NCI-H2196 treated with DMSO at 0.1 percent for 48 hours (cell line): Measurements from ENCODE around the gene PLEKHA3.

Experiments used
- DNase-seq: peaks from one replicate; lab custom pipeline; 2025; ENCODE audit not compliant: unreplicated experiment; lab: John Stamatoyannopoulos, UW

Gene PLEKHA3

DNA sequence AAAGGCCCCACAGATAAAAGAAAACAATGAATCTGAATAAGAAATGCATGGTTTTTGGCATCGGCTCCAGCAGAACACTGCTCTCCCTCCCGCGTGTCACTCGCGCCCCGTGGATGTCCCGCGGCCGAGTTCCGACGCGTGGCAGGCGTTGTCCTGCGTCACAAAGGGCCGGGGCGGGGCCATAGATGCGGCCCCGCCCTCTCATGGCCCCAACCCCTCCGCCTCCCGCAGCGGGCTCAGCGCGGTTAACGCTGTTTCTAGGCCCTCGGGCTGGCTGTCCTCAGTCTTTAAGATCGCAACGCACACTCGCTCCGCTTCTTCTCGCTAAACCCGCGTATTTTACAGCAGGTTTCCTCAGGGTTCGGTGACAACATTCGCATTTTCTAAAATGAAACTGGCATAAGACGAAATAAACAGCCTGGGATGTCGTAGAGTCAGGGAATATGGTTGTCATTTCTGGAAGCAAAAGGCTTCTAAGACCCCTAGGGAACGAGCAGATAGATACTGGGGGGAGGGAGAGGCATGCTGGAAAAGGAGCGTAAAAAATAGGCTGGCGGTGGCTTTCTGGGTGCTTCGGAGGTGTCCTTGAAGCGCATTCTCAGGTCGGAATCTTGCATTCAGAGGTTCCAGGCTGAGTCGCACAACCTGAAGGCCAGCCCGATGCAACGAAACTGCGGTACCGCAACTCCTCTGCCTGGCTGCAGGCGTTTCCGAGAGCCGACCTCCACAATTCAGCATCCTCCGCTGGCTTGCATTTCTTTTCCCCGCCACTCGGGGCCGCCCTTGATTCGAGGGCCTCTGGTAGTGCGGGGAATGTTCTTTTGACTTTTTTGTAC lies 1.6 kb upstream of the PLEKHA3 start, which contains the start of gene FKBP7:
Gene FKBP7 (minus strand): TSS at position 162 of the 836 bp plus-strand sequence. CDS start 101 bp downstream, at position 61.
- peak; percentile 71 for DNase-seq

DNA sequence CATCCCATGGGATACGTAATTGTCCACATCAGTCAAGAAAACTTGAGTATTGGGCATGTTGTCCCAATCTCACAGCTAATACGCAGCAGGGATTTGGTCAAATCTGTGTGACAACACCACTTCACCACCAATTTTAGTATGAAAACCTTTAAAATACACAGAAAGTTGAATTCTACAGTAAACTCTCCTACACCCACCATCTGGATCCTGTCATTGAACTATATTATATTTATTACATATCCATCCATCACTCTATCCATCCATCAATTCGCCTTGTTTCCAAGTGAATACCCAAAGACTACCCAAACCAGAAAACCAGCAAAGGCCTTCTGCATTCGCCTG lies 1.0 kb upstream of the PLEKHA3 start:
- no peak for DNase-seq

DNA sequence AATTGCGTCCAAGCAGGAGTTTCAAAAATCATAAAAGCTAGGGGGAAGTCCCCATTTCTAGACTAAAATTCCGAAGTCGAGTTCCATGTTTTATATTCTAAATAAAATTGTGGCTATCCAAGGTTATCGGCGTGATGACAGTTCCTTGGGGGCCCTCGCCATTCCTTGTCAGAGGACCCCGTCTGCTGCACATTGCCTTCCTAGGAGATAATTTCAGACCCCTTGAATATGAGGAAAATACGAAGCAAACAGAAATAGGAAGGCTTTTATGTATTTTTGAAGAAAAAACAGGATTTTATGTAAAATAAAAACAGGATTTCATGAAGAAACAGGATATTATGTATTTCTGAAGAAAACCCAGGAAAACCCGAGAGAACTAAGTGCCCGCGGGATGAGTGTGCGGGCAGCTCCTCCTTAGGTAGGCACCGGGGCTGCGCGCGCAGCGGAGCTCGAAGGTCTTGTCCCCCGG lies 465 bp upstream of the PLEKHA3 start:
- DNase-seq: no peak

DNA sequence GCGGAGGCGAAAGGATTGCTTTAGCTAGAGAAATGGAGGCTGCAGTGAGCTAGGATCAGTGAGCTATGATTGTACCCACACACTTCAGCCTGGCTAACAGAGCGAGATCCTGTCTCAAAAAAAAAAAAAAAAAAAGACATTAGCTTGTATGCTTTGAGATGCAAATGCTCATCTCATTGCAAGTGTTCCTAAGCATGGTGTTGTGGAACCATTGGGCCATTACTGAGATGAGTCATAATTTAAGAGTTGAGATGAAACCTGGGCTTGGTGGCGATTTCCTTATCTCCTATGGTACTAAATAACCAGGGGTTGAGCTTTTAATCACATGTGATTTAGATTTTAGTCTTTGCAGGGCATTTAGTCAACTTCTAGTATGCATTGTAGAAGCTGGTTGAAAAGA lies 2.2 kb downstream of the PLEKHA3 start:
- DNase-seq: no peak

DNA sequence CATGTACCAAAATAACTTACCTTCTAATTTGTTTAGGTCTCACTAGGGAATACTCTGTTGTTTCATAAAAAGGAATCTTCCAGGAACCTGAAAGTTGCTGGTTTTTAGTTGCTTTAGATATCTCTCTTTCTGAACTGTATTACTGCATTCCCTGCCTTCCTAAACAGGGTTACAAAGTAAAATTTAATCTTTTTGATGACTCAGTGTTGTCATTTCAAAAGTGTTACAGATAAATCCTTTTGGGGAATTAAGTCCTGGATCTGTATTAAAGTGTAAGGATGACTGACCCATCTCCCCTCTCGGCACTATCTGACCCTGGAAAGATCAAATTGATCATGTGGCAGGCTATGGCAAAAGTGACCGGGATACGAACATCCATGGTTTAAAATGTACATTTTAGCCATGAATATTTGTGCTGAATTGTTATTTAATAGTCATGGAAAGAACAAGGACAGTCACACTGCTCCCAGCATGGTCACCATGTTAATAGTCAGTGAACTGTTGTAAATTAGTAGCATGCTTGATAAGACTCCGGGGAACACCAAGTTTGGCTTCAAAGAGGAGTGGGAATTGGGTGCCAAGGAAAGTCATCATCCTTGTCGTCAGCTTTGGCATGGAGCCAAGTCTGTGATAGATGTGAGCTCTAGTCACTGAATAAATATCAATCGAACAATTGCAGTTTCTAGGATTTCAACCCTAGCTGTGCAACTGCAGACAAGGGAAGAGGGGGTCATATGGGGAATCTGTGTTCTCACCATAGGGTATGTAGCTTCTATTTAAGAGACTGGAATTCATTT lies 4.2 kb downstream of the PLEKHA3 start:
- peak; percentile 29 for DNase-seq

DNA sequence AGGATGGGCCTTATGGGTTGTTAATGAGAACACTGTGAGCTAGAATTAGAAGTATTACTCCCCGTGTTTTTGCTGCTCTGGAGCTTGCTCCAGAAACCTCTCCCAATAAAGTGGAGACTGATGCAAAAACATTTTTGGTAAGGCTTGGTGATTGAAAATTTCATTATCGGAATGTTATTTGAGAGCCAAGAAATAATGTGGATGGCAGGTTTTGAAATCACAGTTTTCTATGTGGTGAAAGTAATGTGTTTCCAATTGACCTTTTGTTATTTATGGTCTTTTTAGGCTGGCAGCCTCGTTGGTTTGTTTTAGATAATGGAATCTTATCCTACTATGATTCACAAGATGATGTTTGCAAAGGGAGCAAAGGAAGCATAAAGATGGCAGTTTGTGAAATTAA lies 5.1 kb downstream of the PLEKHA3 start:
- DNase-seq: no peak

DNA sequence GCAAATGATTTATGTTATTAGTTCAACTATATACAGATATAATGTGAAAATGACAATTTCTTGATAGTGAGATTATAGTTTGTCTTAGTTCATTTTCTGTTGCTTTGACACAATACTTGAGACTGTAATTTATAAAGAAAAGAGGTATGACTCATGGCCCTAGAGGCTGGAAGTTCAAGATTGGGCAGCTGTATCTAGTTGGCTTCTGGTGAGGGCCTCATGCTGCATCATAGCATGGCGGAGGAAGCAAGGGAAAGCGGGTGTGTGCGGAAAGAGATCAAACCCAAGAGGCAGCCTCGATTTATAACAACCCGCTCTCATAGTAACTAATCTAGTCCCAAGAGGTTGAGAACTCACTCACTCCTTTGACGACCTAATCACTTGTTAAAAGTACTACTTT lies 11.4 kb downstream of the PLEKHA3 start:
- DNase-seq: no peak

DNA sequence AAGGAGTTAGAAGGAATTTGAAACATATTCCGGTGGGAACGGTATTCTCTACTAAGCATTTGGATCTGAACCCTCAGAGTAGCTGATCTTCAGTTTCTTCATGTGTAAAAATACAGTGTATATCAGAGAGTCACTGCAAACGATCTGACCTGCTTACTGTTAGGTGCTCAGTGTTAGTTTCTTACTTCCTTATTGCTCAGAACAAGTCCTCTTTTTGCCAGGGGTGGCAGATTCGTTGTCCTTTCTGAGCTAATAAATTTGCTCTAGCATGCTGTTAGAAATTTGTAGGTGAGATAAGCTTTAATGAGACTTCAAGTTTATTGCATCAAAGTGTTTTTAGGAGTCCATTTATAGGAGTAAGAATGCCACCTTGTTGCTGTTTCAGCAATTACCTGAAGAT lies 15.8 kb downstream of the PLEKHA3 start:
- DNase-seq: no peak

DNA sequence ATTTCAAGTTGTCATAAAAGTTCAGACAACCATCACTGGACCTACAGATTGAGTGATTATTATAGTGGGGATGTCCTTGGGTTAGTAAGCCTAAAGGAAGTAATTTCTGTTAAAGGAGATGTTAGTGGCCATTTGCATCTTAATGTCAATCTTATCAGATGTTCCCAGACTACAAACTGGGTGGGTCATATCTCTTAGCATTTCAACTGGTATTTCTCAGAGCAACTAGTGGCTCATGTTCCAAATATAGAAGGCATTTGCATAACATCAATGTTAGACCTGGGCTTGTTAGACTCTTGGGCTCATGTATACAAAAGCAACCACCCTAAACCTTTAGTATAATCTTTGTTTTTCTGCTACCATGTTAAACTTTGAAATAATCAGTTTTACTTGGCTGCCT lies 17.9 kb downstream of the PLEKHA3 start:
- DNase-seq: no peak

DNA sequence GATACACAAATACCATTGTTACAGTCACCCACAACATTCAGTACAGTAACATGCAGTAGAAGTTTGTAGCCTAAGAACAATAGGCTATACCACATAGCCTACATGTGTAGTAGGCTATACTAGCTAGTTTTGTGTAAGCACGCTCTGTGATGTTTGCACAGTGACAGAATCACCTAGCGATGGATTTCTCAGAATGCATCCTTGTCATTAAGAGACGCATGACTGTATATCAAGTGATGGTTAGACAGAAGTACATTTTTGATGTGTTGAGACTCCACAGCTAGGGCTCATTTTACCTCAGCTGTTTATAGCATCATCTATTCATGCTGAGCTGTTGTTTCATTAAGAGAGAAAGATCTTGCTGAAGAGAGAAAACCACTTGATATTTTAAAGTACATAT lies 19.4 kb downstream of the PLEKHA3 start:
- no peak for DNase-seq

DNA sequence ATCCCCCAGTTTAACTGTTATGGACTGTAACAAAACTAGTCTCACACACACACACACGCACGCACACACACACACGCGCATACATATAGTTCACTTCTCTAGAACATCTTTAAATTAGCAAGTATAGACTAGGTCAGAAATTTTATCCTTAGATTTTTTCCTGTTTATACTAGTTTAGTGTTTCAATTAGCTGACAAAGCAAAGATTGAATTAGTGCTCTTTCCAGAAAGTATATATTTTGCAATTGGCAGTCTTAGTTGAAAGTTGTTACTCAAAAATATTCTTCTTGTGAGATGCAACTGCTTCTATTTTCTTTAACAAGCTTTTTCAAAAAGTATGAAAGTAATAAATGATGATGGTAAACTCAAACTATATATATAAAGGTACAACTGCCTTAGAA lies 22.5 kb downstream of the PLEKHA3 start:
- DNase-seq: no peak

DNA sequence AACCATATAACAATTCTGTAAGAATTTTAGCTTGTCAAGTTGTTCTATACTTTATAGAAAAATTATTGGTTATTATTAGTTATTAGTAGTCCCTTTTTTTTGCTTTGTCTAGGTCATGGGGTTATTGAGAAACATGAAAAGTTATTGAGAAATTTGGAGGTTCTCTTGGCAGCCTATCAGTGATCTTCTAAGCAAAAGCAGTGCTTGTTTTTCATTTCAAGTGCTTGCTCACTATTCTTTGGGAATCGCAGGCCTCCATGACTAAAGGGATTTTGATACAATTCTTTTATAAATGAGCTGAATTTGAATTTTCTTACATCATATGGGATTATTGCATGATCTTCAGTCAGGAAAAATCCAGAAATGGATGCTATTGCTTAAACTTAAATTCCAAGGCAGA lies 25.8 kb downstream of the PLEKHA3 start:
- no peak for DNase-seq

DNA sequence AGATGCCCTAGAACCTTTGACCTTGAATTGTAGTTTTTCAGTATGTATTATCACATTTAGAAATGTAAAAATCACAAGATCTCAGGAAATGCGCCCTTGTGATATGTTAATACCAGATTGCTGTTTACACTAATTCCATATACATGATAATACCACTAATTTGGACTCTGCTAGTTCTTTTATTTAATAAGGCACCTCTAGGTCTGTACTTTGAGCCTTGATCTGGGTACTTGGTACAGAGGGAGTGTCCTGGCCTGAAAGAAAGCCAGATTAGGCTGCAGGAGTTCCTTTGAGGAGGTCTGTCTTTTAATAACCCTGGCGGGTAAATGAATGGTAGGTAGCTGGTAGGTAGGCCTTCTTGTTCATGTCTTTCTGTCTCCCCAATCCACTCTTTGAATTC lies 26.3 kb downstream of the PLEKHA3 start:
- DNase-seq: no peak

DNA sequence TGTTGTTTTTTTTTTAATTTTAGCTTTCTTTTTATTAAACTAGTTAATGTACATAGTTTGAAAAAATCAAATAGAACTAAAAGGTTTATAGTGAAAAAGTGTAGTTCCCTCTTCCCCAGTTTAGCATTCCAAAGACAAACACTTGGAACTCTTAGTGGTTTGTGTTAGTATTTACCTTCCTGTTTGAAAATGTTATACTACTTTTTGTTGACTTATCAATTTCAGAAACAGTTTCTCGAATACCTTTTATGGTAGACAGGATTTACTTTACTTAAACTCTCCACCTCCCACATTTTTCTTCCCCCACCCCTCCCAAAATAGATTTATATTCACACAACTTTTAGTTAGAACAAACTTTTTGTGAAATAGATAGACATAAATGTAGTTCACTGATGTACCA lies 26.7 kb downstream of the PLEKHA3 start:
- DNase-seq: no peak

DNA sequence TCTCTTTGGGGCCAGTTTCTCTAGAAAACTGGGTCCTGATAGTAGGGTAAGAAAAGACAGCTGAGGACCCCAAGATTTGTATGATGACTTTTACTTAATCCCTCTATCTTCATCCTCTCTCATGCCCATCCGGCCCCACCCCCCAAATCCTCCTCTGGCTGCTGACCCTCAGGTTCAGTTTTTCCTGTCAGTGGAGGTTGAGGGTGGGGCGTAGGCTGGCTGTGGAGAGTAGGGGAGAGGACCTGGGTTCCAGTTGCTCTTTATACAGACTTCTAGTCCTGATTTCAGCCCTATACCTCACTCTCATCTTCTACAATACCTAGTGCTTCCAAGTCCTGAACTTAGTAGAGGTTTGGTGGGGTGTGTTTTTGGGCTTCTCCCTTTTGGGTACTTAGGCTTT lies 28.4 kb downstream of the PLEKHA3 start:
- no peak for DNase-seq

DNA sequence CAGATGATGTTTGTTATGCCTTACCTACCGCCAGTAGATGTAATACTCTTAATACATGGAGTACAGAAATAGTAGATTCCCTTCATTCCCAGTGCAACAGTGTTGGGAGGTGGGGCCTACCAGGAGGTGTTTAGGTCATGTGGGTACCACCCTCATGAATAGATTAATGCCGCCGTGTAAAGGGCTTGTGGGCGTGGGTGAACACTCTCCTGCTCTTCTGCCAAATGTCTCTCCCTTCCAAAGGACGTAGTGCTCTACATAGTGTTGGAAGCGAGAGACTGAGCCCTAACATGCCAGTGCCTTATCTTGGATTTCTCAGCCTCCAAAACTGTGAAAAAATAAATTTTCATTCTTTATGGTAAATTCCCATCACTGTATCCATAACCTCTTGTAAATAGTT lies 30.1 kb downstream of the PLEKHA3 start:
- DNase-seq: no peak

DNA sequence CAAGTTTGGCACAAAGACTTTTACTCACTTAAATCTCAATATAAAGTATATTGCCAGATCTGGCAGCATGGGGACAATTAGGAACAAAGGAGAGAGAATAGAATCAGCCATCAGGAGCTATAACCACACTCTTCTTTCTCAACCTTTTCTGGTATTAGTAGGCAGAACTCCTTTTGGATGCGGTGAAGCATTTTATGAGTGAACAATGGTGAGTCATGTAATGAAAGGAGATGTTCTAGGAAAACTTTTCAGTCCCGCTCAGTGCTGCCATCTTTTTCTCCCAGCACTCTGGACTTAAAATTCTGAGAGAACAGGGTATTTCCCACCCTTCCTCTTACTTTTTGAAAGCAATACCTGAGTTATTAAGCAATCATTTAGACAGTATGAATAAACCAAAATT lies 32.2 kb downstream of the PLEKHA3 start:
- no peak for DNase-seq

DNA sequence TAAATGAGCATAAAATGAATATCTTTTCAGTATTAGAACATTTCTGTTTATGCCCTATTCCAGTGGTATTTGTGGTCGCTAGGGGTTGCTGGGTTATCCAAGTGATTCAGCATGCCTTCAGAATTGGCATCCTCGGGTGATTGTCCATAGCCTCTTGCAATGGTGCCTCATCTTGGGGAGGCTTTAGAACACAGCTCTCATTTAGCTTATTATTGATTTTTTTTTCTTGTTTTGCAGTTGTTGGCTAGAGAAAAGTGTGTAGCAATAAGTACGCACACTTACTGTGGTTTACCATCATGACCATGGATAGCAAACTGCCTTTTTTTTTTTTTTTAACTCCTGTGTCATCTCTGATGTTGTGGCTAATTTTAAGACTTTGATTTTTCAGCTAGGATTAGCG lies 33.6 kb downstream of the PLEKHA3 start:
- DNase-seq: no peak

DNA sequence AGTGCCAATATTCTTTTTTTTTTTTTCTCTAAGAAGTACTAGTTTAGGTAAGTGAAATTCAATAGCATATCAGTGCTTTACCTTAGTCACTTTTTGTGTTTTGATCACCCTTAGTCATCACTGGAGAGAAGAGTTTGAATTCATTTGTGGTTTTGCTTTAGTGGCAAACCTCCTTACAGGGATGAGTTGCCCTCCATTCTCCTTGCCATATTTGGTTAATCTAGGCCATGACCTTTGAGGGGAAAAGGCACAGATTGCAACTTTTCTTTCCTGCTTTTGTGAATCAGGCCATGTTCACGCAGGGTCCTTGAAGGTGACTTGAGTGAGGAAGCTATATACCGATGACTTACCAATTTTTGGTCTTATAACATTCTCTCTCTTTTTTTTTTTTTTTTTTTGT lies 34.4 kb downstream of the PLEKHA3 start:
- no peak for DNase-seq

DNA sequence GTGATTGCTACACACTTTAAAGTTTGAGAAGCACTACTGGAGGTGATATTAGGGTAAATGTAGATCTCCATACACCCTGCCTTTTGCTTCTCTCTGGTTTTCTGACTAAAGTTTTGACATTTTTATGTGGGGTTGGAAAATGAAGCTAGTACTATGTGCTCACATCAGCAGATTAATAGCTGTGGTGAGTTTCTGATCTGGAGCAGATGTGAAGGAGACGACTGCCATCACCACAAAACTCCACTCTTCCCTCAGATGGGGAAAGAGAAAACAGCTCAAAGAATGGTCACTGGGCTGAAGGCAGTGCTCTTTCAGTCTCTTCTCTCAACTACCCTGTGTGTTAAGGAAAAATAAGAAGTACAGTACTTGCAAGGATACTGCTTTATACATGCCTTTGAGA lies 37.2 kb downstream of the PLEKHA3 start:
- no peak for DNase-seq

DNA sequence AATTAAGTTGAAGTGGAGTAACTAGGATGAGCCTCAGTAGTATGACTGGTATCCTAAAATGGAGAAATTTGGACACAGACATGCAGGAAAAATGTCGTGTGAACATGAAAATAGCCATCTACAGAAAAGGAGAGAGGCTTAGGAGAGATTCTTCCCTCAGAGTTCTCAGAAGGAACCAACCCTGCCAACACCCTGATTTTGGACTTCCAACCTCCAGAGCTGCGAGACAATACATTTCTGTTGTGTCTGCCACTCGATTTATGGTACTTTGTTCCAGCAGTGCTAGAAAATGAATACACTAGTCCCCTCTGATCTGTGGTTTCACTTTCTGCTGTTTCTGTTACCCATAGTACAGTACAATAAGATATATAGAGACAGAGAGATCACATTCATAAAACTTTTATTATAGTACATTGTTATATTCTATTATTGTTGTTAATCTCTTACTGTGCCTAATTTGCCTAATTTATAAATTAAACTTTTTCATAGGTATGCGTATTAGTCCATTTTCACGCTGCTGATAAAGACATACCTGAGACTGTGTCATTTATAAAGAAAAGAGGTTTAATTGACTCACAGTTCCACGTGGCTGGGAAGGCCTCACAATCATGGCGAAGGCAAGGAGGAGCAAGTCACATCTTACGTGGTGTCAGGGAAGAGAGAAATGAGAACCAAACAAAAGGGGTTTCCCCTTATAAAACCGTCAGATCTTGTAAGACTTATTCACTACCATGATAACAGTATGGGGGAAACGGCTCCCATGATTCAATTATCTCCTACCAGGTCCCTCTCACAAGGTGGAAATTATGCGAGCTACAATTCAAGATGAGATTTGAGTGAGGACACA lies 41.3 kb downstream of the PLEKHA3 start:
- DNase-seq: no peak
